Measurements from ENCODE around the gene MGAT1.

GRCh38 chr5:180809403-180810209 is 7.0 kb upstream of the MGAT1 start:
- TF ChIP-seq RCOR1 (IDR thresholded peaks at IDR 0.05; ENCODE audit: low read depth, low read length) (no peak), POLR2A (IDR thresholded peaks at IDR 0.05; ENCODE audit: low read length) (peak; percentile 48; the same call in 1 of the 2 replicates)

Data from A549 (cell line).